GM23338 (cell line): Measurements from ENCODE around the gene ATPAF1. TPM values are rescaled to one million over a fixed set of nuclear protein-coding genes. Genes with fewer than 3 reads are reported as not detected.

Experiments
- ATAC-seq: fragments of 200-7000 bp; cut with Tn5 transposase; 3 replicates; pipeline ENCODE4 v1.9.1; 2020
- DNase-seq: peaks from one replicate; pipeline ENCODE4 v3.0.0-alpha.2; 2015; ENCODE audit warnings: low spot score
- H2AFZ ChIP-seq: fragments of 200-600 bp; sonication (generic); 2 replicates; pipeline ENCODE4 v1.8.0; 2016; ENCODE audit warnings: antibody characterized with exemption, mild to moderate bottlenecking, moderate library complexity
- H3F3A ChIP-seq: fragments of 200-600 bp; sonication (generic); replicated peaks from 2 replicates; pipeline ENCODE4 v1.8.0; 2017; ENCODE audit warnings: antibody characterized with exemption, mixed run types, low read depth
- H3K27ac ChIP-seq: fragments of 200-600 bp; sonication (generic); 2 replicates; pipeline ENCODE4 v1.6.1; 2016; ENCODE audit warnings: low read depth
- H3K27me3 ChIP-seq: fragments of 200-600 bp; sonication (generic); 2 replicates; pipeline ENCODE4 v1.8.0; 2016; ENCODE audit warnings: mild to moderate bottlenecking, mixed run types, moderate library complexity; ENCODE audit not compliant: insufficient read depth
- H3K36me3 ChIP-seq: fragments of 200-600 bp; sonication (generic); 2 replicates; pipeline ENCODE4 v1.8.0; 2016; ENCODE audit warnings: mild to moderate bottlenecking; ENCODE audit not compliant: insufficient read depth
- H3K4me1 ChIP-seq: fragments of 200-600 bp; sonication (generic); 2 replicates; pipeline ENCODE4 v1.8.0; 2016; ENCODE audit warnings: mild to moderate bottlenecking, moderate library complexity; ENCODE audit not compliant: insufficient read depth
- H3K4me2 ChIP-seq: fragments of 200-600 bp; sonication (generic); 2 replicates; pipeline ENCODE4 v1.7.1; 2017; ENCODE audit warnings: mixed run types
- H3K4me3 ChIP-seq: fragments of 200-600 bp; sonication (generic); 2 replicates; pipeline ENCODE4 v1.6.1; 2016; ENCODE audit warnings: mixed run types
- H3K79me2 ChIP-seq: fragments of 200-600 bp; sonication (generic); replicated peaks from 2 replicates; pipeline ENCODE4 v1.8.0; 2017; ENCODE audit warnings: mild to moderate bottlenecking; ENCODE audit not compliant: insufficient read depth
- H3K9me2 ChIP-seq: fragments of 200-600 bp; sonication (generic); 2 replicates; pipeline ENCODE4 v1.8.0; 2017; ENCODE audit not compliant: insufficient read depth
- H4K20me1 ChIP-seq: fragments of 200-600 bp; sonication (generic); replicated peaks from 2 replicates; pipeline ENCODE4 v1.8.0; 2017; ENCODE audit warnings: mild to moderate bottlenecking; ENCODE audit not compliant: insufficient read depth
- H3K27ac Mint-ChIP-seq: 2 replicates; pipeline ENCODE4 v1.8.0; 2020; ENCODE audit warnings: inconsistent platforms, mild to moderate bottlenecking, moderate library complexity, mixed read lengths
- H3K27me3 Mint-ChIP-seq: 3 replicates; pipeline ENCODE4 v1.8.0; 2022; ENCODE audit warnings: low read depth, mild to moderate bottlenecking, moderate library complexity, mixed read lengths, inconsistent platforms; ENCODE audit not compliant: insufficient read depth, poor library complexity
- H3K36me3 Mint-ChIP-seq: 3 replicates; pipeline ENCODE4 v1.8.0; 2021; ENCODE audit warnings: low read depth, mild to moderate bottlenecking, inconsistent platforms, moderate library complexity, mixed read lengths
- H3K4me1 Mint-ChIP-seq: 3 replicates; pipeline ENCODE4 v1.8.0; 2020; ENCODE audit warnings: mild to moderate bottlenecking, inconsistent platforms, mixed read lengths
- H3K4me3 Mint-ChIP-seq: 3 replicates; pipeline ENCODE4 v1.8.0; 2021; ENCODE audit warnings: moderate library complexity, mild to moderate bottlenecking, inconsistent platforms, mixed read lengths
- H3K9me3 Mint-ChIP-seq: 3 replicates; pipeline ENCODE4 v1.8.0; 2020; ENCODE audit warnings: moderate library complexity, mild to moderate bottlenecking, inconsistent platforms, mixed read lengths
- CREB1 ChIP-seq: fragments of 250-450 bp; sonication (Bioruptor Pico); IDR thresholded peaks from 2 replicates; pipeline ENCODE4 v1.5.0; 2020; ENCODE audit warnings: low read depth, mild to moderate bottlenecking, moderate library complexity
- EZH2 ChIP-seq: fragments of 200-600 bp; sonication (generic); IDR thresholded peaks from one replicate; pipeline ENCODE4 v1.8.0; 2017; ENCODE audit warnings: antibody characterized with exemption, mild to moderate bottlenecking, low read depth; ENCODE audit not compliant: unreplicated experiment
- EZH2phosphoT487 ChIP-seq: fragments of 200-600 bp; sonication (generic); IDR thresholded peaks from one replicate; pipeline ENCODE4 v1.8.1; 2018; ENCODE audit warnings: antibody characterized with exemption; ENCODE audit not compliant: unreplicated experiment
- JUNB ChIP-seq: IDR thresholded peaks from one replicate; pipeline ENCODE4 v1.6.1; 2016; ENCODE audit warnings: antibody characterized with exemption; ENCODE audit not compliant: unreplicated experiment
- NANOG ChIP-seq: IDR thresholded peaks from 2 replicates; pipeline ENCODE4 v1.6.1; 2016; ENCODE audit warnings: antibody characterized with exemption, borderline replicate concordance
- STAT1 ChIP-seq: IDR thresholded peaks from one replicate; pipeline ENCODE4 v1.6.1; 2016; ENCODE audit warnings: antibody characterized with exemption; ENCODE audit not compliant: unreplicated experiment
- ZNF114 ChIP-seq: fragments of 250-450 bp; sonication (Bioruptor Pico); IDR thresholded peaks from 2 replicates; pipeline ENCODE4 v1.5.0; 2020; ENCODE audit warnings: mild to moderate bottlenecking, moderate library complexity
- ZNF331 ChIP-seq: fragments of 250-450 bp; sonication (Bioruptor Pico); IDR thresholded peaks from 2 replicates; pipeline ENCODE4 v1.5.0; 2020; ENCODE audit warnings: low read depth, mild to moderate bottlenecking, moderate library complexity
- polyA plus RNA-seq: library from polyadenylated mRNA; unstranded; fragments of >200 nt; fragmentation: Nextera tagmentation; extraction: Ambion mirVana; gene quantifications from 2 replicates; pipeline ENCODE4 v1.2.1, GENCODE V29; 2016
- total RNA-seq: library from RNA; depleted of rRNA; stranded (reverse); fragments of >200 nt; shearing (Covaris generic); gene quantifications from 2 replicates; pipeline ENCODE4 v1.2.3, GENCODE V29; 2014
- TF ChIP-seq, protein P1 (sequence below): IDR thresholded peaks from 2 replicates; pipeline ENCODE4 v1.6.1; 2016; ENCODE audit warnings: antibody characterized with exemption
- TF ChIP-seq, protein P2 (sequence below): fragments of 250-450 bp; sonication (Bioruptor Pico); IDR thresholded peaks from 2 replicates; pipeline ENCODE4 v1.5.0; 2020; ENCODE audit warnings: mild to moderate bottlenecking, moderate library complexity

The ATPAF1 gene
- total and polyA plus RNA-seq, 2 experiments from 2014 or later: 41.2 to 67.6 TPM

DNA sequence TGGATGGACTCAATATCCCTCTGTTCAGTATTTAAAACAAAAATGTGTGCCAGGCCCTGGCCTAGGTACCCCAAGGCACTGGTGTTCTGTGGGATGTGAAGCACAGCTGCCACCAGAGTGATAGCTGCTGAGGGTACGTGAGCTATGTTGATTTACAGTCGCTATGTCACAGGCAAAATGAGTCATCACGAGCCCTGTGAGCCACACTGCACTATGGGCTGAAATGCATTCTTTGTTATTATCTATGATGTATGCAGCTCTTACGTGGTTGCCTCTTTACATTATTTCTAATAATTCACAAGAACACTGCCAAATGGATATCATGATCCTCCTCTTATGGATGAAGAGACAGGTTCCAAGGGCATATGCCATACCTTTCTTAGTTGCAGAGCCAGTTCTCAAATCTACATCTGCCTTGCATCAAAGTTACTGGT is 5.6 kb upstream of the ATPAF1 start:
- no peak for ATAC-seq
- peaks cover 32% of the 10 kb centered on the region for H3K4me1 Mint-ChIP-seq
- Histone ChIP-seq H3K36me3 (no peaks in the 10 kb centered on the region; the same call in 1 of the 2 replicates), H3K9me2 (no peaks in the 10 kb centered on the region), H3K4me1 (peaks cover 23% of the 10 kb centered on the region), H4K20me1 (no peaks in the 10 kb centered on the region), H3K27me3 (no peaks in the 10 kb centered on the region), H3K27ac (no peak overlapping the region), H3K4me3 (no peak overlapping the region), H2AFZ (no peak overlapping the region), H3K79me2 (no peaks in the 10 kb centered on the region), H3K4me2 (no peak overlapping the region), H3F3A (no peaks in the 10 kb centered on the region)
- TF ChIP-seq ZNF331 (CRISPR knock-in tag) (no peak), CREB1 (CRISPR knock-in tag) (no peak), ZNF114 (no peak), EZH2phosphoT487 (no peak), NANOG (no peak), JUNB (no peak)
- TF ChIP-seq, protein P1, sequence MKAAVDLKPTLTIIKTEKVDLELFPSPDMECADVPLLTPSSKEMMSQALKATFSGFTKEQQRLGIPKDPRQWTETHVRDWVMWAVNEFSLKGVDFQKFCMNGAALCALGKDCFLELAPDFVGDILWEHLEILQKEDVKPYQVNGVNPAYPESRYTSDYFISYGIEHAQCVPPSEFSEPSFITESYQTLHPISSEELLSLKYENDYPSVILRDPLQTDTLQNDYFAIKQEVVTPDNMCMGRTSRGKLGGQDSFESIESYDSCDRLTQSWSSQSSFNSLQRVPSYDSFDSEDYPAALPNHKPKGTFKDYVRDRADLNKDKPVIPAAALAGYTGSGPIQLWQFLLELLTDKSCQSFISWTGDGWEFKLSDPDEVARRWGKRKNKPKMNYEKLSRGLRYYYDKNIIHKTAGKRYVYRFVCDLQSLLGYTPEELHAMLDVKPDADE: no peak
- no peak overlapping the region for H3K4me3 Mint-ChIP-seq
- H3K27ac Mint-ChIP-seq: no peak overlapping the region
- H3K36me3 Mint-ChIP-seq: peaks cover 13% of the 10 kb centered on the region; the same call in 1 of the 3 replicates
- DNase-seq: no peak
- H3K9me3 Mint-ChIP-seq: no peaks in the 10 kb centered on the region
- H3K27me3 Mint-ChIP-seq: peaks cover 3% of the 10 kb centered on the region

DNA sequence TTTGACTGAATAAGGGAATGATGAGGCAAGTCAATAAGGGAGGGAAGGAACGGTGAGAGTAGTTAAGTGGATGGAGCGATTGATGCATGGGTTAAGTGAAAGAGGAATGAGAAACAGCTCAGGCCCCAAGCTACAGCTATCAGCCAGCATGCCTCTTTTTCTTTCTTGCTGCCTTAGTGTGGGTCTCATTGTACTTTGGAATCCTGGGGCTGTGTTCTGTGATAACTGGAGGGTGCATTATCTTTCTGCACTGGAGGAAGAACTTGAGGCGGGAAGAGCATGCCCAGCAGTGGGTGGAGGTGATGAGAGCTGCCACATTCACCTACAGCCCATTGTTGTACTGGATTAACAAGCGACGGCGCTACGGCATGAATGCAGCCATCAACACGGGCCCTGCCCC is 4.5 kb upstream of the ATPAF1 start:
- Histone ChIP-seq H2AFZ (no peak overlapping the region), H3K4me1 (peaks cover 20% of the 10 kb centered on the region), H3K4me3 (no peak overlapping the region), H3K27me3 (no peaks in the 10 kb centered on the region), H3F3A (no peaks in the 10 kb centered on the region), H4K20me1 (no peaks in the 10 kb centered on the region), H3K36me3 (no peaks in the 10 kb centered on the region), H3K27ac (no peak overlapping the region), H3K4me2 (no peak overlapping the region), H3K79me2 (peaks cover under 1% of the 10 kb centered on the region; the same call in 1 of the 2 replicates), H3K9me2 (no peaks in the 10 kb centered on the region)
- Mint-ChIP-seq H3K27ac (no peak overlapping the region), H3K4me1 (peaks cover 29% of the 10 kb centered on the region), H3K27me3 (peaks cover 3% of the 10 kb centered on the region), H3K4me3 (no peak overlapping the region), H3K36me3 (peaks cover 6% of the 10 kb centered on the region; the same call in 1 of the 3 replicates), H3K9me3 (no peaks in the 10 kb centered on the region)
- DNase-seq: no peak
- TF ChIP-seq STAT1 (no peak), CREB1 (CRISPR knock-in tag) (no peak), JUNB (no peak), EZH2phosphoT487 (no peak), ZNF331 (CRISPR knock-in tag) (no peak), EZH2 (no peak), ZNF114 (no peak), NANOG (no peak)
- TF ChIP-seq, protein P1: no peak
- TF ChIP-seq, protein P2, sequence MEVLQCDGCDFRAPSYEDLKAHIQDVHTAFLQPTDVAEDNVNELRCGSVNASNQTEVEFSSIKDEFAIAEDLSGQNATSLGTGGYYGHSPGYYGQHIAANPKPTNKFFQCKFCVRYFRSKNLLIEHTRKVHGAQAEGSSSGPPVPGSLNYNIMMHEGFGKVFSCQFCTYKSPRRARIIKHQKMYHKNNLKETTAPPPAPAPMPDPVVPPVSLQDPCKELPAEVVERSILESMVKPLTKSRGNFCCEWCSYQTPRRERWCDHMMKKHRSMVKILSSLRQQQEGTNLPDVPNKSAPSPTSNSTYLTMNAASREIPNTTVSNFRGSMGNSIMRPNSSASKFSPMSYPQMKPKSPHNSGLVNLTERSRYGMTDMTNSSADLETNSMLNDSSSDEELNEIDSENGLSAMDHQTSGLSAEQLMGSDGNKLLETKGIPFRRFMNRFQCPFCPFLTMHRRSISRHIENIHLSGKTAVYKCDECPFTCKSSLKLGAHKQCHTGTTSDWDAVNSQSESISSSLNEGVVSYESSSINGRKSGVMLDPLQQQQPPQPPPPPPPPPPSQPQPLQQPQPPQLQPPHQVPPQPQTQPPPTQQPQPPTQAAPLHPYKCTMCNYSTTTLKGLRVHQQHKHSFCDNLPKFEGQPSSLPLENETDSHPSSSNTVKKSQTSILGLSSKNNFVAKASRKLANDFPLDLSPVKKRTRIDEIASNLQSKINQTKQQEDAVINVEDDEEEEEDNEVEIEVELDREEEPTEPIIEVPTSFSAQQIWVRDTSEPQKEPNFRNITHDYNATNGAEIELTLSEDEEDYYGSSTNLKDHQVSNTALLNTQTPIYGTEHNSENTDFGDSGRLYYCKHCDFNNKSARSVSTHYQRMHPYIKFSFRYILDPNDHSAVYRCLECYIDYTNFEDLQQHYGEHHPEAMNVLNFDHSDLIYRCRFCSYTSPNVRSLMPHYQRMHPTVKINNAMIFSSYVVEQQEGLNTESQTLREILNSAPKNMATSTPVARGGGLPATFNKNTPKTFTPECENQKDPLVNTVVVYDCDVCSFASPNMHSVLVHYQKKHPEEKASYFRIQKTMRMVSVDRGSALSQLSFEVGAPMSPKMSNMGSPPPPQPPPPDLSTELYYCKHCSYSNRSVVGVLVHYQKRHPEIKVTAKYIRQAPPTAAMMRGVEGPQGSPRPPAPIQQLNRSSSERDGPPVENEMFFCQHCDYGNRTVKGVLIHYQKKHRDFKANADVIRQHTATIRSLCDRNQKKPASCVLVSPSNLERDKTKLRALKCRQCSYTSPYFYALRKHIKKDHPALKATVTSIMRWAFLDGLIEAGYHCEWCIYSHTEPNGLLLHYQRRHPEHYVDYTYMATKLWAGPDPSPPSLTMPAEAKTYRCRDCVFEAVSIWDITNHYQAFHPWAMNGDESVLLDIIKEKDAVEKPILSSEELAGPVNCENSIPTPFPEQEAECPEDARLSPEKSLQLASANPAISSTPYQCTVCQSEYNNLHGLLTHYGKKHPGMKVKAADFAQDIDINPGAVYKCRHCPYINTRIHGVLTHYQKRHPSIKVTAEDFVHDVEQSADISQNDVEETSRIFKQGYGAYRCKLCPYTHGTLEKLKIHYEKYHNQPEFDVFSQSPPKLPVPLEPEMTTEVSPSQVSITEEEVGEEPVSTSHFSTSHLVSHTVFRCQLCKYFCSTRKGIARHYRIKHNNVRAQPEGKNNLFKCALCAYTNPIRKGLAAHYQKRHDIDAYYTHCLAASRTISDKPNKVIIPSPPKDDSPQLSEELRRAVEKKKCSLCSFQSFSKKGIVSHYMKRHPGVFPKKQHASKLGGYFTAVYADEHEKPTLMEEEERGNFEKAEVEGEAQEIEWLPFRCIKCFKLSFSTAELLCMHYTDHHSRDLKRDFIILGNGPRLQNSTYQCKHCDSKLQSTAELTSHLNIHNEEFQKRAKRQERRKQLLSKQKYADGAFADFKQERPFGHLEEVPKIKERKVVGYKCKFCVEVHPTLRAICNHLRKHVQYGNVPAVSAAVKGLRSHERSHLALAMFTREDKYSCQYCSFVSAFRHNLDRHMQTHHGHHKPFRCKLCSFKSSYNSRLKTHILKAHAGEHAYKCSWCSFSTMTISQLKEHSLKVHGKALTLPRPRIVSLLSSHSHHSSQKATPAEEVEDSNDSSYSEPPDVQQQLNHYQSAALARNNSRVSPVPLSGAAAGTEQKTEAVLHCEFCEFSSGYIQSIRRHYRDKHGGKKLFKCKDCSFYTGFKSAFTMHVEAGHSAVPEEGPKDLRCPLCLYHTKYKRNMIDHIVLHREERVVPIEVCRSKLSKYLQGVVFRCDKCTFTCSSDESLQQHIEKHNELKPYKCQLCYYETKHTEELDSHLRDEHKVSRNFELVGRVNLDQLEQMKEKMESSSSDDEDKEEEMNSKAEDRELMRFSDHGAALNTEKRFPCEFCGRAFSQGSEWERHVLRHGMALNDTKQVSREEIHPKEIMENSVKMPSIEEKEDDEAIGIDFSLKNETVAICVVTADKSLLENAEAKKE (CRISPR knock-in tag): no peak
- ATAC-seq: no peak
